HepG2 (cell line): ENCODE results near the gene ZNF134. TPM values are rescaled to one million over a fixed set of nuclear protein-coding genes. Genes with fewer than 3 reads are reported as not detected.
A peak's percentile ranks its signal among the peaks of the same experiment; 100 is the strongest.

Experiments used
- CBX5 ChIP-seq: sonication (generic); formaldehyde crosslinking; IDR thresholded peaks from 2 replicates; pipeline ENCODE4 v1.4.0; 2020; ENCODE audit warnings: missing genetic modification reagents, borderline replicate concordance
- CREM ChIP-seq, 2 experiments: sonication (generic) in 1 of 2; formaldehyde crosslinking in 1 of 2; IDR thresholded peaks; 2 replicates each; pipeline versions ENCODE4 v1.4.0 to v1.6.1; 2016 to 2020; ENCODE audit warnings: antibody characterized with exemption in 1 of 2, mild to moderate bottlenecking in 1 of 2, missing genetic modification reagents in 1 of 2
- HNRNPK ChIP-seq: fragments of 200-400 bp; formaldehyde crosslinking; IDR thresholded peaks from 2 replicates; pipeline ENCODE4 v1.6.1; 2018; ENCODE audit warnings: low read length, low read depth, moderate library complexity, mild to moderate bottlenecking; ENCODE audit not compliant: poor library complexity, severe bottlenecking
- MED1 ChIP-seq: sonication (generic); formaldehyde crosslinking; IDR thresholded peaks from 2 replicates; pipeline ENCODE4 v1.4.0; 2020; ENCODE audit warnings: missing genetic modification reagents
- NR2C2 ChIP-seq: sonication (generic); formaldehyde crosslinking; IDR thresholded peaks from 2 replicates; pipeline ENCODE4 v1.4.0; 2020; ENCODE audit warnings: missing genetic modification reagents, mild to moderate bottlenecking, moderate library complexity, borderline replicate concordance
- NR2F6 ChIP-seq, 2 experiments: IDR thresholded peaks; 2 replicates each; pipeline ENCODE4 v1.6.1; 2016; ENCODE audit warnings: antibody characterized with exemption in 1 of 2, mild to moderate bottlenecking in 1 of 2
- RARA ChIP-seq: IDR thresholded peaks from 2 replicates; pipeline ENCODE4 v1.6.1; 2016; ENCODE audit warnings: missing genetic modification reagents, missing compliant biosample characterization
- RFXANK ChIP-seq: IDR thresholded peaks from 2 replicates; pipeline ENCODE4 v1.6.1; 2016
- SRY ChIP-seq: sonication (generic); formaldehyde crosslinking; IDR thresholded peaks from 2 replicates; pipeline ENCODE4 v1.8.0; 2022; ENCODE audit warnings: mild to moderate bottlenecking, missing genetic modification reagents
- TEAD3 ChIP-seq: optimal IDR thresholded peaks from 2 replicates; pipeline ENCODE3; 2016; ENCODE audit warnings: borderline replicate concordance
- ZNF333 ChIP-seq: sonication (generic); formaldehyde crosslinking; IDR thresholded peaks from 2 replicates; pipeline ENCODE4 v1.4.0; 2020; ENCODE audit warnings: mild to moderate bottlenecking, missing genetic modification reagents, borderline replicate concordance
- ZNF460 ChIP-seq: sonication (generic); formaldehyde crosslinking; IDR thresholded peaks from 2 replicates; pipeline ENCODE4 v1.5.1; 2020; ENCODE audit warnings: missing genetic modification reagents, mild to moderate bottlenecking, borderline replicate concordance
- ZNF747 ChIP-seq: sonication (generic); formaldehyde crosslinking; IDR thresholded peaks from 2 replicates; pipeline ENCODE4 v1.8.1; 2023; ENCODE audit warnings: missing genetic modification reagents, mild to moderate bottlenecking, borderline replicate concordance
- ZNF75D ChIP-seq: sonication (generic); formaldehyde crosslinking; IDR thresholded peaks from 2 replicates; pipeline ENCODE4 v1.8.1; 2023; ENCODE audit warnings: missing genetic modification reagents, mild to moderate bottlenecking, borderline replicate concordance
- ZNF883 ChIP-seq: sonication (generic); formaldehyde crosslinking; IDR thresholded peaks from 2 replicates; pipeline ENCODE4 v1.5.1; 2020; ENCODE audit warnings: mild to moderate bottlenecking, missing genetic modification reagents; ENCODE audit errors: not compliant biosample characterization
- polyA plus RNA-seq, 8 experiments: library from polyadenylated mRNA; depleted of rRNA in 3 of 8; stranded (reverse) in 7 of 8; unstranded in 1 of 8; fragments of >200 nt; fragmentation: Illumina TruSeq in 4 of 8; extraction: Trizol in 4 of 8; gene quantifications; 2 replicates each; pipeline versions ENCODE4 v1.2.1 to v1.2.3, GENCODE V29; 2011 to 2016; ENCODE audit warnings: low read depth in 4 of 8, missing spikeins in 1 of 8, mixed read lengths in 1 of 8; ENCODE audit not compliant: insufficient read depth in 1 of 8
- total RNA-seq, 5 experiments: library from RNA; depleted of rRNA; stranded (reverse); fragments of >200 nt; fragmentation: Illumina TruSeq; extraction: Trizol; gene quantifications; 2 replicates each; pipeline ENCODE4 v1.2.3, GENCODE V29; 2016; ENCODE audit warnings: low read depth in 1 of 5
- TF ChIP-seq, protein P1 (sequence below): sonication (generic); formaldehyde crosslinking; IDR thresholded peaks from 2 replicates; pipeline ENCODE4 v1.4.0; 2020; ENCODE audit warnings: missing genetic modification reagents, borderline replicate concordance
- TF ChIP-seq, protein P2 (sequence below): sonication (generic); formaldehyde crosslinking; IDR thresholded peaks from 2 replicates; pipeline ENCODE4 v1.9.0; 2022; ENCODE audit warnings: missing genetic modification reagents, mild to moderate bottlenecking, borderline replicate concordance
- TF ChIP-seq, protein P3 (sequence below): sonication (generic); formaldehyde crosslinking; IDR thresholded peaks from 2 replicates; pipeline ENCODE4 v1.5.0; 2020; ENCODE audit warnings: missing genetic modification reagents
- TF ChIP-seq, protein P4 (sequence below): sonication (generic); IDR thresholded peaks from 2 replicates; pipeline ENCODE4 v1.6.1; 2016; ENCODE audit warnings: low read depth, borderline replicate concordance

ZNF134 gene
- total and polyA plus RNA-seq, 2 of the 13 experiments (the other 11 are each of a cell fraction or from before 2014, with no cell fraction given), result 6.8 to 17.1 TPM

DNA sequence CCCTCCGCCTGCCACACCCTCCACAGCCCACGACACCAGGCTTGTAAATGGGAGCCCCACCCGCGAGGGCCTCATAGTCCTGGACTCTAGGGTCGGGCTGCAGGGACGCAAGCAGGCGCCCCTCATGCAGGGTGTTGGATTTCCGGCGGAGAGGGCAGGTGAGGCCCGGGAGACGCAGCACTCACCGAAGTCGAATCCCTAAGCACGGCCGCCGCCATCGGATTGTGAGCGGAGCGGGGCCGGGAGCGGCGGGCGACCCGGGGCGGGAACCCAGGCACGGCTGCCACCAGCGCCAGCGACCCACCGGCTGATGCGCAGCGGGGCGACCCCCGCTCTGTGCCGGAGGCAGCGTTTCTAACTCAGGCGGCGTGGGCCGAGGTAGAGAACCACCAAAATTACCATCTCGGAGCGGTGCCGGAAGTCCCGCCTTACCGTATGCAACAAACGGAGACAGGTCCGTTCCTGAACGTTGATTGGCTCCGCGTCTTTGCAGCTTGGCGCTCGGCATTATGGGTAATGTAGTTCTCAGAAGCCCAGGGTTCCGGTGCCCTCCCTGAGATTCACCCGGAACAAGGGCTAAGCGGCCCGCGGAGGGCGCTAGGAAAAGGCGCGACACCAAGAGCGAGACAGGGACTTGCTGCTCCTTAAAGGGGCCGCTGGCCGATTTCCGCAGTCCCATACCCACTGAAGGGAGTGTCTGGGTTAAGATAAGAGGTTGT, 35.4 kb upstream of the ZNF134 start, which contains the start of gene ZNF416 (continued):
- TF ChIP-seq, protein P1, sequence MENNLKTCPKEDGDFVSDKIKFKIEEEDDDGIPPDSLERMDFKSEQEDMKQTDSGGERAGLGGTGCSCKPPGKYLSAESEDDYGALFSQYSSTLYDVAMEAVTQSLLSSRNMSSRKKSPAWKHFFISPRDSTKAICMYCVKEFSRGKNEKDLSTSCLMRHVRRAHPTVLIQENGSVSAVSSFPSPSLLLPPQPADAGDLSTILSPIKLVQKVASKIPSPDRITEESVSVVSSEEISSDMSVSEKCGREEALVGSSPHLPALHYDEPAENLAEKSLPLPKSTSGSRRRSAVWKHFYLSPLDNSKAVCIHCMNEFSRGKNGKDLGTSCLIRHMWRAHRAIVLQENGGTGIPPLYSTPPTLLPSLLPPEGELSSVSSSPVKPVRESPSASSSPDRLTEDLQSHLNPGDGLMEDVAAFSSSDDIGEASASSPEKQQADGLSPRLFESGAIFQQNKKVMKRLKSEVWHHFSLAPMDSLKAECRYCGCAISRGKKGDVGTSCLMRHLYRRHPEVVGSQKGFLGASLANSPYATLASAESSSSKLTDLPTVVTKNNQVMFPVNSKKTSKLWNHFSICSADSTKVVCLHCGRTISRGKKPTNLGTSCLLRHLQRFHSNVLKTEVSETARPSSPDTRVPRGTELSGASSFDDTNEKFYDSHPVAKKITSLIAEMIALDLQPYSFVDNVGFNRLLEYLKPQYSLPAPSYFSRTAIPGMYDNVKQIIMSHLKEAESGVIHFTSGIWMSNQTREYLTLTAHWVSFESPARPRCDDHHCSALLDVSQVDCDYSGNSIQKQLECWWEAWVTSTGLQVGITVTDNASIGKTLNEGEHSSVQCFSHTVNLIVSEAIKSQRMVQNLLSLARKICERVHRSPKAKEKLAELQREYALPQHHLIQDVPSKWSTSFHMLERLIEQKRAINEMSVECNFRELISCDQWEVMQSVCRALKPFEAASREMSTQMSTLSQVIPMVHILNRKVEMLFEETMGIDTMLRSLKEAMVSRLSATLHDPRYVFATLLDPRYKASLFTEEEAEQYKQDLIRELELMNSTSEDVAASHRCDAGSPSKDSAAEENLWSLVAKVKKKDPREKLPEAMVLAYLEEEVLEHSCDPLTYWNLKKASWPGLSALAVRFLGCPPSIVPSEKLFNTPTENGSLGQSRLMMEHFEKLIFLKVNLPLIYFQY (CRISPR knock-in tag), result no peak
- no peak for TF ChIP-seq ZNF747
- no peak for TF ChIP-seq RARA (CRISPR knock-in tag)
- no peak for TF ChIP-seq RFXANK (CRISPR knock-in tag)
- no peak; the same call in 1 of the 2 replicates for TF ChIP-seq ZNF333 (CRISPR knock-in tag)
- TF ChIP-seq TEAD3 (CRISPR knock-in tag), result peak; percentile 50
- peak; percentile 84 for TF ChIP-seq NR2C2 (CRISPR knock-in tag)
- TF ChIP-seq CBX5 (CRISPR knock-in tag), result peak; percentile 71; the same call in 1 of the 2 replicates
- no peak for TF ChIP-seq ZNF75D
- TF ChIP-seq NR2F6 (IDR thresholded peaks at IDR 0.05), result no peak
- TF ChIP-seq NR2F6 (CRISPR knock-in tag; IDR thresholded peaks at IDR 0.05), result 0 out of 2 replicates have a peak, but pooled peaks have one; percentile 18
- TF ChIP-seq, protein P2, sequence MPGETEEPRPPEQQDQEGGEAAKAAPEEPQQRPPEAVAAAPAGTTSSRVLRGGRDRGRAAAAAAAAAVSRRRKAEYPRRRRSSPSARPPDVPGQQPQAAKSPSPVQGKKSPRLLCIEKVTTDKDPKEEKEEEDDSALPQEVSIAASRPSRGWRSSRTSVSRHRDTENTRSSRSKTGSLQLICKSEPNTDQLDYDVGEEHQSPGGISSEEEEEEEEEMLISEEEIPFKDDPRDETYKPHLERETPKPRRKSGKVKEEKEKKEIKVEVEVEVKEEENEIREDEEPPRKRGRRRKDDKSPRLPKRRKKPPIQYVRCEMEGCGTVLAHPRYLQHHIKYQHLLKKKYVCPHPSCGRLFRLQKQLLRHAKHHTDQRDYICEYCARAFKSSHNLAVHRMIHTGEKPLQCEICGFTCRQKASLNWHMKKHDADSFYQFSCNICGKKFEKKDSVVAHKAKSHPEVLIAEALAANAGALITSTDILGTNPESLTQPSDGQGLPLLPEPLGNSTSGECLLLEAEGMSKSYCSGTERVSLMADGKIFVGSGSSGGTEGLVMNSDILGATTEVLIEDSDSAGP (CRISPR knock-in tag), result peak; percentile 100
- no peak for TF ChIP-seq ZNF460 (CRISPR knock-in tag)
- TF ChIP-seq MED1 (CRISPR knock-in tag), result peak; percentile 58
- TF ChIP-seq, protein P3, sequence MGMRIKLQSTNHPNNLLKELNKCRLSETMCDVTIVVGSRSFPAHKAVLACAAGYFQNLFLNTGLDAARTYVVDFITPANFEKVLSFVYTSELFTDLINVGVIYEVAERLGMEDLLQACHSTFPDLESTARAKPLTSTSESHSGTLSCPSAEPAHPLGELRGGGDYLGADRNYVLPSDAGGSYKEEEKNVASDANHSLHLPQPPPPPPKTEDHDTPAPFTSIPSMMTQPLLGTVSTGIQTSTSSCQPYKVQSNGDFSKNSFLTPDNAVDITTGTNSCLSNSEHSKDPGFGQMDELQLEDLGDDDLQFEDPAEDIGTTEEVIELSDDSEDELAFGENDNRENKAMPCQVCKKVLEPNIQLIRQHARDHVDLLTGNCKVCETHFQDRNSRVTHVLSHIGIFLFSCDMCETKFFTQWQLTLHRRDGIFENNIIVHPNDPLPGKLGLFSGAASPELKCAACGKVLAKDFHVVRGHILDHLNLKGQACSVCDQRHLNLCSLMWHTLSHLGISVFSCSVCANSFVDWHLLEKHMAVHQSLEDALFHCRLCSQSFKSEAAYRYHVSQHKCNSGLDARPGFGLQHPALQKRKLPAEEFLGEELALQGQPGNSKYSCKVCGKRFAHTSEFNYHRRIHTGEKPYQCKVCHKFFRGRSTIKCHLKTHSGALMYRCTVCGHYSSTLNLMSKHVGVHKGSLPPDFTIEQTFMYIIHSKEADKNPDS (CRISPR knock-in tag), result no peak
- peak; percentile 94 for TF ChIP-seq CREM (IDR thresholded peaks at IDR 0.05)
- TF ChIP-seq CREM (CRISPR knock-in tag; IDR thresholded peaks at IDR 0.05), result no peak
- TF ChIP-seq, protein P4, sequence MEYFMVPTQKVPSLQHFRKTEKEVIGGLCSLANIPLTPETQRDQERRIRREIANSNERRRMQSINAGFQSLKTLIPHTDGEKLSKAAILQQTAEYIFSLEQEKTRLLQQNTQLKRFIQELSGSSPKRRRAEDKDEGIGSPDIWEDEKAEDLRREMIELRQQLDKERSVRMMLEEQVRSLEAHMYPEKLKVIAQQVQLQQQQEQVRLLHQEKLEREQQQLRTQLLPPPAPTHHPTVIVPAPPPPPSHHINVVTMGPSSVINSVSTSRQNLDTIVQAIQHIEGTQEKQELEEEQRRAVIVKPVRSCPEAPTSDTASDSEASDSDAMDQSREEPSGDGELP, result no peak; the same call in 1 of the 2 replicates
- peak; percentile 65 for TF ChIP-seq ZNF883
- peak; percentile 81 for TF ChIP-seq SRY (CRISPR knock-in tag)
- TF ChIP-seq HNRNPK, result no peak
